CD4-positive, alpha-beta T cell (primary cell): ENCODE data around the gene CSRNP3. TPM values are rescaled to one million over a fixed set of nuclear protein-coding genes. Genes with fewer than 3 reads are reported as not detected.

ENCODE experiments used
- ATAC-seq: fragments of 200-7000 bp; cut with Tn5 transposase; one replicate; pipeline ENCODE4 v1.10.0; 2022; ENCODE audit warnings: mild to moderate bottlenecking; ENCODE audit not compliant: poor library complexity
- CTCF ChIA-PET: fragments of 350-600 bp; sonication (Branson Sonifier 250); formaldehyde crosslinking; loops from one replicate; lab custom pipeline; 2021; ENCODE audit warnings: antibody characterized with exemption, inconsistent platforms; lab: Charles Lee
- POLR2A ChIA-PET: fragments of 350-600 bp; sonication (Branson Sonifier 250); formaldehyde crosslinking; loops from one replicate; lab custom pipeline; 2021; ENCODE audit warnings: antibody characterized with exemption, inconsistent platforms; lab: Charles Lee
- DNase-seq, 14 experiments: peaks; one replicate each; pipeline ENCODE4 v3.0.0-alpha.2; 2013 to 2020; ENCODE audit warnings: mixed read lengths in 2 of 14
- H3K27ac ChIP-seq, 2 donors: one replicate each; pipeline versions ENCODE4 v1.5.1 to v1.7.0; 2013; ENCODE audit warnings: low read length in 2 of 2, low read depth in 1 of 2, mild to moderate bottlenecking in 1 of 2
- H3K27me3 ChIP-seq, 2 experiments: 1 replicate in 1 of 2; 2 replicates in 1 of 2; pipeline versions ENCODE4 v1.6.1 to v1.7.0; 2013; ENCODE audit warnings: low read length in 2 of 2, control low read depth in 1 of 2, mild to moderate bottlenecking in 1 of 2, moderate library complexity in 1 of 2; ENCODE audit not compliant: insufficient read depth in 2 of 2, control insufficient read depth in 1 of 2
- H3K36me3 ChIP-seq: one replicate; pipeline ENCODE4 v1.6.1; 2013; ENCODE audit warnings: low read length, control low read depth; ENCODE audit not compliant: insufficient read depth
- H3K4me1 ChIP-seq: one replicate; pipeline ENCODE4 v1.6.1; 2013; ENCODE audit warnings: low read length, control low read depth; ENCODE audit not compliant: insufficient read depth
- H3K4me3 ChIP-seq: one replicate; pipeline ENCODE4 v1.5.1; 2013; ENCODE audit warnings: mild to moderate bottlenecking, low read length, moderate library complexity
- H3K9me3 ChIP-seq, 2 experiments: 1 replicate in 1 of 2; 2 replicates in 1 of 2; pipeline versions ENCODE4 v1.6.1 to v1.7.0; 2013; ENCODE audit warnings: low read length in 2 of 2, mild to moderate bottlenecking in 2 of 2, control low read depth in 1 of 2, moderate library complexity in 1 of 2; ENCODE audit not compliant: control insufficient read depth in 1 of 2, insufficient read depth in 1 of 2
- H3K27ac Mint-ChIP-seq: one replicate; pipeline ENCODE4 v1.8.0; 2020; ENCODE audit warnings: mixed read lengths
- H3K27me3 Mint-ChIP-seq: one replicate; pipeline ENCODE4 v1.8.0; 2021; ENCODE audit warnings: mixed read lengths
- H3K36me3 Mint-ChIP-seq: one replicate; pipeline ENCODE4 v1.8.0; 2021; ENCODE audit warnings: low read depth, mixed read lengths
- H3K4me1 Mint-ChIP-seq: one replicate; pipeline ENCODE4 v1.8.0; 2021; ENCODE audit warnings: low read depth, mixed read lengths
- H3K4me3 Mint-ChIP-seq: one replicate; pipeline ENCODE4 v1.8.0; 2020; ENCODE audit warnings: mild to moderate bottlenecking, mixed read lengths
- H3K9me3 Mint-ChIP-seq: one replicate; pipeline ENCODE4 v1.8.0; 2020; ENCODE audit warnings: mixed read lengths
- intact Hi-C, 2 experiments: fragments of 100-400 bp; cut with DNase I in 1 of 2; cut with micrococcal nuclease in 1 of 2; formaldehyde crosslinking; loops; one replicate each; pipeline versions ENCODE4 v1.15.1 to v1.9.0; 2023 to 2025; cut with DNase I, micrococcal nuclease
- total RNA-seq, 174 experiments: library from RNA in 2 of 174; stranded (reverse) in 2 of 174; gene quantifications; one replicate each; pipeline ENCODE4 v1.2.3 and lab custom pipeline; 2021 to 2026
- TF ChIP-seq, protein P1 (sequence below): fragments of 200-600 bp; IDR thresholded peaks from one replicate; pipeline ENCODE4 v1.8.0; 2022; ENCODE audit warnings: antibody characterized with exemption, mild to moderate bottlenecking

Gene CSRNP3
- total RNA-seq, 2 experiments from 2014 or later = not detected

DNA sequence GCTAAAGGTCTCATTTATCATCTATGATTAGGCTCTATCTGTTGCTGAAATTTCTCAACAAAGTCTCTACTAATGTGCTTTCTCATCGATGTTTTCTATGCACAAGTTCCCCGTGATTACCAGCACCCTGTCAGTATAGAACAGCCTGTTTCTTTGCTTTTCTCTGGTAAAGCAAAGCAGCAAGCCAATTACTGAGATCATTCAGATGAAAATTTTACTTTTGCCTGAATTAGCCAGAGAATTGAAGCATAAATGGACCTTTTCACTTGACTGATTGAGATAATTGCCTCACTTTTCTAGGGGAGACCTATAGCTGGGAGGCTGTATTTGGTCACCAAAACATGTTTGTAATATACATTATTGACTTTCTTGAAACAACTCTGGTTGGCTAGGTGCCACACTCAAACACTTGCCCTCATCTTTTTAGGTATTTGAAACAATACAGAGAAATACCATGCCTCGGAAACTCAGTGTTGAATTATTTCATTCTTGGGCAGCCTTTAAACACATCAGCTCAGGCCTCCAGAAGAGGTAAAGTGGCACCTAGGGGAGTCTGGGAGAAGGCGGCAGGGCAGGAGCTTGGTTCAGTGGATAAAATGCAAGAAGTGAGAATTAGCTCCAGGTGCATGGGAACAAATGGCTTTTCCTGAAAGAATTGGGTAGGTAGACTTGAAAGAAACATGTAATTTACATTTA lies 228.4 kb downstream of the CSRNP3 start:
- TF ChIP-seq, protein P1, sequence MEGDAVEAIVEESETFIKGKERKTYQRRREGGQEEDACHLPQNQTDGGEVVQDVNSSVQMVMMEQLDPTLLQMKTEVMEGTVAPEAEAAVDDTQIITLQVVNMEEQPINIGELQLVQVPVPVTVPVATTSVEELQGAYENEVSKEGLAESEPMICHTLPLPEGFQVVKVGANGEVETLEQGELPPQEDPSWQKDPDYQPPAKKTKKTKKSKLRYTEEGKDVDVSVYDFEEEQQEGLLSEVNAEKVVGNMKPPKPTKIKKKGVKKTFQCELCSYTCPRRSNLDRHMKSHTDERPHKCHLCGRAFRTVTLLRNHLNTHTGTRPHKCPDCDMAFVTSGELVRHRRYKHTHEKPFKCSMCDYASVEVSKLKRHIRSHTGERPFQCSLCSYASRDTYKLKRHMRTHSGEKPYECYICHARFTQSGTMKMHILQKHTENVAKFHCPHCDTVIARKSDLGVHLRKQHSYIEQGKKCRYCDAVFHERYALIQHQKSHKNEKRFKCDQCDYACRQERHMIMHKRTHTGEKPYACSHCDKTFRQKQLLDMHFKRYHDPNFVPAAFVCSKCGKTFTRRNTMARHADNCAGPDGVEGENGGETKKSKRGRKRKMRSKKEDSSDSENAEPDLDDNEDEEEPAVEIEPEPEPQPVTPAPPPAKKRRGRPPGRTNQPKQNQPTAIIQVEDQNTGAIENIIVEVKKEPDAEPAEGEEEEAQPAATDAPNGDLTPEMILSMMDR = no peak
- ATAC-seq = no peak
- H3K27me3 ChIP-seq = no peaks in the 10 kb centered on the region
- peaks cover 4% of the 10 kb centered on the region for H3K27me3 Mint-ChIP-seq
- CTCF ChIA-PET = interaction anchor here (0.8 kb wide), 2 partner anchors 23 to 46 kb away, joined by 3 read pairs; no protein-coding TSS in a partner anchor
- no peaks in the 10 kb centered on the region for H3K36me3 Mint-ChIP-seq
- no peak for DNase-seq
- H3K36me3 ChIP-seq = no peaks in the 10 kb centered on the region
- no peak overlapping the region for H3K27ac ChIP-seq
- H3K9me3 Mint-ChIP-seq = no peaks in the 10 kb centered on the region
- H3K4me3 Mint-ChIP-seq = no peak overlapping the region
- POLR2A ChIA-PET = no interaction called here
- intact Hi-C loops = loop anchor here in 1 of 2 experiments (2.0 kb wide), 1 partner anchor 297 kb away; no protein-coding TSS in a partner anchor
- H3K9me3 ChIP-seq = no peaks in the 10 kb centered on the region
- no peaks in the 10 kb centered on the region for H3K4me1 ChIP-seq
- H3K4me3 ChIP-seq = no peak overlapping the region
- no peak overlapping the region for H3K27ac Mint-ChIP-seq
- H3K4me1 Mint-ChIP-seq = no peaks in the 10 kb centered on the region

DNA sequence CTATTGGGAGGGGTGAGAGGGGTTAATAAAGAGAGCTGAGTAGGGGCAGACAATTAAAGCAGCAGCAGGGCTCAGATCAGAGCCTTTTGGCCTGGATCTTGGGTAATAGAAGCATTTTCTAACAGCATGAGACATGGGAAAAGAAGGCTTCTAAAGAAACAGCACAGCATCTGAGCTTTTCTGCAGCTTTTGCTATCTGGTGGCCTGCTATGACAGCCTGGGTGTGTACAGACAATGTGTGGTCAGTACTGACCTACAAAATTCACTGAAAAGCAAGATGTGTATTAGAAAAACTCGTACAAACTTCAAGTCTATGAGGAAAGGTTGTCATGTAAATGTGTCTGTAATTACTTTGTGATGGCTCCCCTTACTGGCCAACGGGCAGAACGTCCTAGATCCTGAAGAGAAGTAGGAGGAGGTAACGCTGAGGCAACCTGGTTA lies 229.0 kb downstream of the CSRNP3 start:
- H3K4me1 ChIP-seq = no peaks in the 10 kb centered on the region

DNA sequence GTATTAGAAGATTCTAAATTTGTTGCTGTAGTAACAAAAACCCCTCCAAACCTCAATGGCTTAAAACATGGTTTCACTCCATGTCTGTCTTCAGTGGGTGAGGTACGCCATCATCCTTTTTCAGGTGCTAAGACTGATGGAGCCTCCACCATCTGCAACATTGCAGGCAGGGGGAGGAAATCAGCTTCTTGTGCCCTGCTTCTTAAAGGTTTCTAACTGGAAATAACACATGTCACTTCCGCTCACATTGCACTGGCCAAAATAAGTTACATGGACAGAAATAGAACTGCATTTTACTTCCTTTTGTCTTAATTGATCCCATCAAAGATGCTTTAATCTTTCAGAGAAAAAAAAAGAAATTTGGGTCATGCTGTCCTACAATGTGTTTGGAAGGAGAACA lies 230.4 kb downstream of the CSRNP3 start:
- no peaks in the 10 kb centered on the region for H3K4me1 ChIP-seq
- no peak overlapping the region for H3K4me3 ChIP-seq
- POLR2A ChIA-PET = no interaction called here
- Mint-ChIP-seq H3K36me3 (no peaks in the 10 kb centered on the region), H3K27me3 (peaks cover 4% of the 10 kb centered on the region), H3K9me3 (no peaks in the 10 kb centered on the region), H3K4me3 (no peak overlapping the region), H3K27ac (no peak overlapping the region), H3K4me1 (no peaks in the 10 kb centered on the region)
- CTCF ChIA-PET = no interaction called here
- H3K9me3 ChIP-seq = no peaks in the 10 kb centered on the region
- no peaks in the 10 kb centered on the region for H3K36me3 ChIP-seq
- no peaks in the 10 kb centered on the region for H3K27me3 ChIP-seq
- TF ChIP-seq, protein P1 = no peak
- H3K27ac ChIP-seq = no peak overlapping the region
- ATAC-seq (no peak), DNase-seq (no peak)
- intact Hi-C loops = loop anchor here in 1 of 2 experiments (2.0 kb wide), 1 partner anchor 299 kb away; no protein-coding TSS in a partner anchor

More for the DNA sequence above, 229.0 kb downstream of the CSRNP3 start:
- Histone ChIP-seq H3K4me3 (no peak overlapping the region), H3K9me3 (no peaks in the 10 kb centered on the region), H3K36me3 (no peaks in the 10 kb centered on the region), H3K27ac (no peak overlapping the region), H3K27me3 (no peaks in the 10 kb centered on the region)
- Mint-ChIP-seq H3K4me1 (no peaks in the 10 kb centered on the region), H3K36me3 (no peaks in the 10 kb centered on the region), H3K4me3 (no peak overlapping the region), H3K27me3 (peaks cover 4% of the 10 kb centered on the region), H3K27ac (no peak overlapping the region), H3K9me3 (no peaks in the 10 kb centered on the region)
- ChIA-PET CTCF (interaction anchor here (0.8 kb wide), 2 partner anchors 23 to 47 kb away, joined by 3 read pairs; no protein-coding TSS in a partner anchor), POLR2A (no interaction called here)
- DNase-seq (peak in 2 of 14 experiments; percentile 6 to 8), ATAC-seq (no peak)
- intact Hi-C loops = loop anchor here in 1 of 2 experiments (2.0 kb wide), 1 partner anchor 298 kb away; no protein-coding TSS in a partner anchor
- TF ChIP-seq, protein P1 = no peak
